ENCODE data around the gene SPC24. TPM values are rescaled to one million over a fixed set of nuclear protein-coding genes. Genes with fewer than 3 reads are reported as not detected.
"Not testable (repeated sequence)": the region's sequence is repeated elsewhere in the genome, so short reads cannot be mapped to it uniquely, and the experiment has no call there.

Gene SPC24
- total RNA-seq, 2 donors from 2014 or later = 48.7 to 86.4 TPM

GRCh38 chr19:11121963-11122362 lies 33.6 kb downstream of the SPC24 start:
- not testable (repeated sequence) for DNase-seq (ENCODE audit: low spot score in 2 of 2); H3K27ac Mint-ChIP-seq; ATAC-seq; H3K9me3 Mint-ChIP-seq
- peaks cover 17 to 27% of the 10 kb centered on the region in 2 donors for H3K36me3 Mint-ChIP-seq

DNA sequence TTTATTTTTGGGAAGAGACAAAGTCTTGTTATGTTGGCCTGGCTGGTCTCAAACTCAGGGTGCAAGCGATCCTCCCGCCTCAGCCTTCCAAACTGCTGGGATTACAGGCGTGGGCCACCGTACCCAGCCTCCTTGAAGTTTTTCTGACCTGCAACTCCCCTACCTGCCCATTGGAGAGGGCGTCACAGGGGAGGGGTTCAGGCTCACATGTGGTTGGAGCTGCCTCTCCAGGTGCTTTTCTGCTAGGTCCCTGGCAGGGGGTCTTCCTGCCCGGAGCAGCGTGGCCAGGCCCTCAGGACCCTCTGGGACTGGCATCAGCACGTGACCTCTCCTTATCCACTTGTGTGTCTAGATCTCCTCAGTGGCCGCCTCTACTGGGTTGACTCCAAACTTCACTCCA lies 39.1 kb downstream of the SPC24 start:
- no peaks in the 10 kb centered on the region for H3K9me3 Mint-ChIP-seq
- peaks cover 33 to 49% of the 10 kb centered on the region in 2 donors for H3K36me3 Mint-ChIP-seq
- no peak for ATAC-seq
- DNase-seq (ENCODE audit: low spot score in 2 of 2) = no peak
- H3K27ac Mint-ChIP-seq = peak overlapping the region in 1 of 2 donors; percentile 70

- DNase-seq (ENCODE audit: low spot score in 2 of 2) = no peak
- Mint-ChIP-seq H3K36me3 (peaks cover 33 to 49% of the 10 kb centered on the region in 2 donors), H3K9me3 (no peaks in the 10 kb centered on the region), H3K27ac (peak overlapping the region; percentile 70 to 81)
- no peak for ATAC-seq
These were observed 39.6 kb downstream of the SPC24 start for GRCh38 chr19:11115895-11116446.

DNA sequence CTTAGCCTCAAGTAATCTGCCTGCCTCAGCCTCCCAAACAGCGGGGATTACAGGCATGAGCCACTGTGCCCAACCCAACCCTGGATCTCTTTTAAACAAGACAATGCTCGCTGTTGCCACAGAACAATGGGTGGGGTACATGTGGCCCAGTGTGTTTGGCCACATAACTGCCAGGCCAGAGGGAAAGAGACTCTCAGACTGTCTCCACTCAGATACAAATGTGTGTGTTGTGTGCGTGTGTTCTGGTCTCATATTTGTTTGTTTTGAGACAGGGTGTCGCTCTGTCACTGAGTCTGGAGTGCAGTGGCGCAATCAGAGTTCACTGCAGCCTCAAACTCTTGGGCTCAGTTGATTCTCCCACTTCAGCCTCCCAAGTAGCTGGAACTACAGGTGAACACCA lies 40.5 kb downstream of the SPC24 start:
- H3K36me3 Mint-ChIP-seq = peaks cover 24 to 41% of the 10 kb centered on the region in 2 donors
- peak overlapping the region in 1 of 2 donors; percentile 39 for H3K27ac Mint-ChIP-seq
- no peaks in the 10 kb centered on the region for H3K9me3 Mint-ChIP-seq
- no peak for DNase-seq (ENCODE audit: low spot score in 2 of 2)
- ATAC-seq = no peak

- DNase-seq (ENCODE audit: low spot score in 2 of 2) = no peak
- ATAC-seq = no peak
- Mint-ChIP-seq H3K36me3 (peaks cover 17 to 40% of the 10 kb centered on the region in 2 donors), H3K9me3 (no peaks in the 10 kb centered on the region), H3K27ac (peak overlapping the region in 1 of 2 donors; percentile 75)
These were observed 42.4 kb downstream of the SPC24 start for GRCh38 chr19:11113140-11113708.

GRCh38 chr19:11111771-11112144 lies 43.8 kb downstream of the SPC24 start:
- DNase-seq (ENCODE audit: low spot score in 2 of 2) (no peak), ATAC-seq (no peak)
- H3K9me3 Mint-ChIP-seq = no peaks in the 10 kb centered on the region
- no peak overlapping the region for H3K27ac Mint-ChIP-seq
- peaks cover 17 to 33% of the 10 kb centered on the region in 2 donors for H3K36me3 Mint-ChIP-seq

DNA sequence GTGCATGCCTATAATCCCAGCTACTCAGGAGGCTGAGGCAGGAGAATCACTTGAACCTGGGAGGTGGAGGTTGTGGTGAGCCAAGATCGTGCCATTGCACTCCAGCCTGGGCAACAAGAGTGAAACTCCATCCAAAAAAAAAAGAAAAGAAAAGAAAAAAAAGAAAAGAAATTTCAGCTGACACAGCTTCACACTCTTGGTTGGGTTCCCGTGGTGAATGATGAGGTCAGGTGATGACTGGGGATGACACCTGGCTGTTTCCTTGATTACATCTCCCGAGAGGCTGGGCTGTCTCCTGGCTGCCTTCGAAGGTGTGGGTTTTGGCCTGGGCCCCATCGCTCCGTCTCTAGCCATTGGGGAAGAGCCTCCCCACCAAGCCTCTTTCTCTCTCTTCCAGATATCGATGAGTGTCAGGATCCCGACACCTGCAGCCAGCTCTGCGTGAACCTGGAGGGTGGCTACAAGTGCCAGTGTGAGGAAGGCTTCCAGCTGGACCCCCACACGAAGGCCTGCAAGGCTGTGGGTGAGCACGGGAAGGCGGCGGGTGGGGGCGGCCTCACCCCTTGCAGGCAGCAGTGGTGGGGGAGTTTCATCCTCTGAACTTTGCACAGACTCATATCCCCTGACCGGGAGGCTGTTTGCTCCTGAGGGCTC lies 44.3 kb downstream of the SPC24 start:
- Mint-ChIP-seq H3K9me3 (no peaks in the 10 kb centered on the region), H3K27ac (no peak overlapping the region), H3K36me3 (peaks cover 16 to 29% of the 10 kb centered on the region in 2 donors)
- DNase-seq (ENCODE audit: low spot score in 2 of 2) (no peak), ATAC-seq (peak in 1 of 2 donors; percentile 14)

DNA sequence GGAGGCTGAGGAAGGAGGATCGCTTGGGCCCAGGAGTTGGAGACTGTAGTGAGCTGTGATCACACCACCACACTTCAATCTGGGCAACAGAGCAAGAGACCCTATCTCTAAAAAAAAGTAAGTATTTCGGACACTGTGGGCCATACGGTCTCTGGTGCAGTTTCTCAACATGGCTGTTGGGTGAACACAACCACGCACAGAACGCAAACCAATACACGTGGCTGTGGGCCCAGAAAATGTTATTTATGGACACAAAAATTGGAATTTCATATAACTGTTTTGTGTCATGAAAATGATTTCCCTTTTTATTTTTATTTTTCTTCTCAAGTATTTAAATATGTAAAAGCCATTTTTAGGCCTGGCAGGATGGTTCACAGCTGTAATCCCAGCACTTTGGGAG lies 46.8 kb downstream of the SPC24 start:
- no peak for DNase-seq (ENCODE audit: low spot score in 2 of 2)
- peaks cover 13 to 18% of the 10 kb centered on the region in 2 donors for H3K36me3 Mint-ChIP-seq
- ATAC-seq = no peak
- H3K27ac Mint-ChIP-seq = no peak overlapping the region
- H3K9me3 Mint-ChIP-seq = no peaks in the 10 kb centered on the region

- H3K27ac Mint-ChIP-seq = peak overlapping the region in 1 of 2 donors; percentile 37
- H3K9me3 Mint-ChIP-seq = no peaks in the 10 kb centered on the region
- H3K36me3 Mint-ChIP-seq = peaks cover 14 to 25% of the 10 kb centered on the region in 2 donors
- ATAC-seq (no peak), DNase-seq (ENCODE audit: low spot score in 2 of 2) (no peak)
These were observed 49.1 kb downstream of the SPC24 start for GRCh38 chr19:11106477-11106876.

DNA sequence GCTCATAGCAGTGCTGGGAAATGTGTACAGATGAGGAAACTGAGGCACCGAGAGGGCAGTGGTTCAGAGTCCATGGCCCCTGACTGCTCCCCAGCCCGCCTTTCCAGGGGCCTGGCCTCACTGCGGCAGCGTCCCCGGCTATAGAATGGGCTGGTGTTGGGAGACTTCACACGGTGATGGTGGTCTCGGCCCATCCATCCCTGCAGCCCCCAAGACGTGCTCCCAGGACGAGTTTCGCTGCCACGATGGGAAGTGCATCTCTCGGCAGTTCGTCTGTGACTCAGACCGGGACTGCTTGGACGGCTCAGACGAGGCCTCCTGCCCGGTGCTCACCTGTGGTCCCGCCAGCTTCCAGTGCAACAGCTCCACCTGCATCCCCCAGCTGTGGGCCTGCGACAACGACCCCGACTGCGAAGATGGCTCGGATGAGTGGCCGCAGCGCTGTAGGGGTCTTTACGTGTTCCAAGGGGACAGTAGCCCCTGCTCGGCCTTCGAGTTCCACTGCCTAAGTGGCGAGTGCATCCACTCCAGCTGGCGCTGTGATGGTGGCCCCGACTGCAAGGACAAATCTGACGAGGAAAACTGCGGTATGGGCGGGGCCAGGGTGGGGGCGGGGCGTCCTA lies 50.5 kb downstream of the SPC24 start:
- DNase-seq (ENCODE audit: low spot score in 2 of 2) (no peak), ATAC-seq (no peak)
- Mint-ChIP-seq H3K9me3 (no peaks in the 10 kb centered on the region), H3K27ac (no peak overlapping the region), H3K36me3 (peaks cover 16 to 29% of the 10 kb centered on the region in 2 donors)

DNA sequence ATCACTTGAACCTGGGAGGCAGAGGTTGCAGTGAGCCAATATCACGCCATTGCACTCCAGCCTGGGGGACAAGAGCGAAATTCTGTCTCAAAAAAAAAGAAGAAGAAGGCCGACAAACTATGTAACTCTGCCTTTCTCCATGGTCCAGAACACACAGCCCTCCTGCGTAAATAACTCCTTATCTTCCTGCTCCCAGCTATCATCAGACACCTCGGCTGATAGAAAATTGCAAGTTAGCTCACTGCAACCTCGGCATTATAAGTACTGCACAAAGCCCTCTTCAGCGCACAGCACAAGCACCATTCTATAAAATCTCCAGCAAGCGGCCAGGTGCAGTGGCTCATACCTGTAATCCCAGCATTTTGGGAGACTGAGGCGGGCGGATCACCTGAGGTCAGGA lies 51.9 kb downstream of the SPC24 start:
- H3K36me3 Mint-ChIP-seq = peaks cover 21 to 37% of the 10 kb centered on the region in 2 donors
- not testable (repeated sequence) for H3K27ac Mint-ChIP-seq; H3K9me3 Mint-ChIP-seq; ATAC-seq; DNase-seq (ENCODE audit: low spot score in 2 of 2)

GRCh38 chr19:11102944-11103343 lies 52.6 kb downstream of the SPC24 start:
- no peak overlapping the region for H3K27ac Mint-ChIP-seq
- no peaks in the 10 kb centered on the region for H3K9me3 Mint-ChIP-seq

GRCh38 chr19:11101057-11101456 lies 54.5 kb downstream of the SPC24 start:
- no peak overlapping the region for H3K27ac Mint-ChIP-seq
- H3K9me3 Mint-ChIP-seq = peaks cover 5% of the 10 kb centered on the region in 2 donors
- ATAC-seq (no peak), DNase-seq (ENCODE audit: low spot score in 2 of 2) (no peak)
- peaks cover 23 to 44% of the 10 kb centered on the region in 2 donors for H3K36me3 Mint-ChIP-seq

More at GRCh38 chr19:11102944-11103343, 52.6 kb downstream of the SPC24 start:
- no peak for DNase-seq (ENCODE audit: low spot score in 2 of 2)
- ATAC-seq = peak in 1 of 2 donors; percentile 18
- H3K36me3 Mint-ChIP-seq = peaks cover 21 to 37% of the 10 kb centered on the region in 2 donors

DNA sequence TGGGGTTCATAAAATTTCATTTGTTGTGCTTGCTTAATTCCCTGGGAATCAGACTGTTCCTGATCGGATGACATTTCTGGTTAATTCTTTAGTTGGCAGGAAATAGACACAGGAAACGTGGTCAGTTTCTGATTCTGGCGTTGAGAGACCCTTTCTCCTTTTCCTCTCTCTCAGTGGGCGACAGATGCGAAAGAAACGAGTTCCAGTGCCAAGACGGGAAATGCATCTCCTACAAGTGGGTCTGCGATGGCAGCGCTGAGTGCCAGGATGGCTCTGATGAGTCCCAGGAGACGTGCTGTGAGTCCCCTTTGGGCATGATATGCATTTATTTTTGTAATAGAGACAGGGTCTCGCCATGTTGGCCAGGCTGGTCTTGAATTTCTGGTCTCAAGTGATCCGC lies 55.5 kb downstream of the SPC24 start:
- no peak for ATAC-seq
- H3K9me3 Mint-ChIP-seq = peaks cover 5% of the 10 kb centered on the region in 2 donors
- peaks cover 23 to 49% of the 10 kb centered on the region in 2 donors for H3K36me3 Mint-ChIP-seq
- peak overlapping the region in 1 of 2 donors; percentile 86 for H3K27ac Mint-ChIP-seq
- no peak for DNase-seq (ENCODE audit: low spot score in 2 of 2)

DNA sequence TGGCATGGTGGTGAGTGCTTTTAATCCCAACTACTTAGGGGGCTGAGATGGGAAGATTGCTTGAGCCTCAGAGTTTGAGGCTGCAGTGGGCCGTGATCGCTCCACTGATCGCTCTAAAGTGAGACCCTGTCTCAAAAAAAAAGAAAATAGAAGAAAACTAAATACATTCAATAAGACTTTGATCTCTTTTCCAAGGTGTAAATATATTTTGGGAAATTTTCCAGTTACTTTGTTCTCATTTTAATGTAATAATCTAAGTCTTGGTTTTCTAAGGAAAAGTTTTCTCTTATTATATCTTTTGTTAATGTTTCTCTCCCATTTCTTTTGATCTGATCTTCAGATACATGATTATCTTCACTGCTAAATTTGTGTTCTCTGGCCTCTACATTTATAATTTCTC lies 56.7 kb downstream of the SPC24 start:
- Mint-ChIP-seq H3K27ac (no peak overlapping the region), H3K36me3 (peaks cover 30 to 57% of the 10 kb centered on the region in 2 donors), H3K9me3 (peaks cover 5% of the 10 kb centered on the region in 2 donors)
- ATAC-seq = no peak
- DNase-seq (ENCODE audit: low spot score in 2 of 2) = no peak

DNA sequence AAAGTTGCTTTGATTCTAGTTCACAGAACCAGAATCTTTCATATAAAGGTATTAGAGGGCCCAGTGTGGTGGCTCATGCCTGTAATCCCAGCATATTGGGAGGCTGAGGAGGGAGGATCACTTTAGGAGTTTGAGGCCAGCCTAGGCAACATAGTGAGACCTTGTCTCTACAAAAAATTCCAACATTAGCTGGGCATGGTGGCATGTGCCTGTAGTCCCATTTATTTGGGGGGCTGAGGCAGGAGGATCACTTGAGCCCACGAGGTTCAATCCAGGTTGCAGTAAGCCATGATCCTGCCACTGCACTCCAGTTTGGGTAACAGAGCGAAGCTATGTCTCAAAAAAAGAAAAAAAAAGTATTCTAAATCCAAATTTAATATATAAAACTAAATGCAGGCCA lies 57.3 kb downstream of the SPC24 start:
- Mint-ChIP-seq H3K36me3 (peaks cover 30 to 62% of the 10 kb centered on the region in 2 donors), H3K27ac (peak overlapping the region in 1 of 2 donors; percentile 50), H3K9me3 (peaks cover 5% of the 10 kb centered on the region in 2 donors)
- ATAC-seq (no peak), DNase-seq (ENCODE audit: low spot score in 2 of 2) (no peak)

GRCh38 chr19:11097367-11097766 lies 58.2 kb downstream of the SPC24 start:
- not testable (repeated sequence) for H3K27ac Mint-ChIP-seq; ATAC-seq; DNase-seq (ENCODE audit: low spot score in 2 of 2); H3K9me3 Mint-ChIP-seq
- H3K36me3 Mint-ChIP-seq = peaks cover 21 to 62% of the 10 kb centered on the region in 2 donors

All from activated naive CD4-positive, alpha-beta T cell treated with anti-CD3 and anti-CD28 coated beads, Interleukin-2, amount 50 U/mL, for 72 hours (primary cell).